ENCODE results near the gene DLX1.
A peak's percentile ranks its signal among the peaks of the same experiment; 100 is the strongest.

- TF ChIP-seq CTCF (conservative IDR thresholded peaks at IDR 0.05 in 1 of 2, IDR thresholded peaks at IDR 0.05 in 1 of 2; ENCODE audit: low read depth in 1 of 2, low read length in 2 of 2) (no peak), EZH2 (IDR thresholded peaks at IDR 0.05; ENCODE audit: low read length, missing control alignments) (peak; percentile 93)
Measured at GRCh38 chr2:172088245-172089004, 3.1 kb downstream of the DLX1 start.

Measured in fibroblast of lung (primary cell).